H1 (cell line): ENCODE results near the gene BAD. TPM values are rescaled to one million over a fixed set of nuclear protein-coding genes. Genes with fewer than 3 reads are reported as not detected.
A peak's percentile ranks its signal among the peaks of the same experiment; 100 is the strongest.

Experiments
- CTCF ChIA-PET: fragments of 300-600 bp; sonication (Branson Sonifier 250); formaldehyde crosslinking; loops from one replicate; lab custom pipeline; 2021; ENCODE audit not compliant: partially characterized antibody; lab: Charles Lee
- POLR2A ChIA-PET: fragments of 300-600 bp; sonication (Branson Sonifier 250); formaldehyde crosslinking; loops from one replicate; lab custom pipeline; 2021; ENCODE audit warnings: inconsistent platforms; ENCODE audit not compliant: partially characterized antibody; lab: Charles Lee
- DNase-seq, 2 experiments: peaks; one replicate each; pipeline versions ENCODE4 v3.0.0 to v3.0.0-alpha.2; 2010 to 2022; ENCODE audit warnings: low spot score in 2 of 2, low read depth in 1 of 2, mixed read lengths in 1 of 2
- FAIRE-seq: peaks from 2 replicates; lab custom pipeline; 2011; peaks lifted over from hg19 to GRCh38; lab: Jason Lieb, UNC
- H2AFZ ChIP-seq: 2 replicates; pipeline ENCODE4 v1.8.1; 2012; ENCODE audit warnings: low read length, inconsistent platforms
- H2AK5ac ChIP-seq: 2 replicates; pipeline ENCODE4 v1.6.1; 2013; ENCODE audit warnings: low read depth, low read length
- H2BK120ac ChIP-seq: replicated peaks from 2 replicates; pipeline ENCODE3; 2013; ENCODE audit warnings: low read depth, low read length, inconsistent platforms
- H2BK12ac ChIP-seq: 2 replicates; pipeline ENCODE4 v1.6.1; 2013; ENCODE audit warnings: low read depth, low read length
- H2BK15ac ChIP-seq: 2 replicates; pipeline ENCODE4 v1.6.1; 2013; ENCODE audit warnings: low read length
- H2BK20ac ChIP-seq: 2 replicates; pipeline ENCODE4 v1.6.1; 2013; ENCODE audit warnings: low read length
- H2BK5ac ChIP-seq: 2 replicates; pipeline ENCODE4 v1.6.1; 2013; ENCODE audit warnings: low read depth, low read length
- H3K14ac ChIP-seq: 2 replicates; pipeline ENCODE4 v1.6.1; 2013; ENCODE audit warnings: inconsistent platforms; ENCODE audit not compliant: insufficient read length
- H3K18ac ChIP-seq: 2 replicates; pipeline ENCODE4 v1.6.1; 2013; ENCODE audit warnings: low read length; ENCODE audit errors: extremely low read depth
- H3K23ac ChIP-seq: 2 replicates; pipeline ENCODE4 v1.6.1; 2013; ENCODE audit warnings: inconsistent platforms; ENCODE audit not compliant: insufficient read length
- H3K23me2 ChIP-seq: 2 replicates; pipeline ENCODE4 v1.6.1; 2013; ENCODE audit warnings: low read depth, low read length
- H3K27ac ChIP-seq: 2 replicates; pipeline ENCODE4 v1.6.1; 2011; ENCODE audit warnings: low read depth, low read length, inconsistent platforms
- H3K27me3 ChIP-seq, 4 experiments: replicated peaks in 1 of 4; 1 replicate in 1 of 4; 2 replicates in 3 of 4; pipeline versions ENCODE4 v1.6.1 to v1.8.1; 2011 to 2013; ENCODE audit warnings: low read length in 3 of 4, mild to moderate bottlenecking in 3 of 4, inconsistent platforms in 2 of 4, mixed read lengths in 2 of 4, moderate library complexity in 1 of 4; ENCODE audit not compliant: control insufficient read depth in 3 of 4, insufficient read depth in 3 of 4; ENCODE audit errors: extremely low read depth in 1 of 4
- H3K36me3 ChIP-seq, 4 experiments: 2 replicates each; pipeline versions ENCODE4 v1.6.1 to v1.8.1; 2011 to 2013; ENCODE audit warnings: mild to moderate bottlenecking in 4 of 4, low read length in 3 of 4, moderate library complexity in 2 of 4, control low read depth in 1 of 4, inconsistent platforms in 1 of 4; ENCODE audit not compliant: insufficient read depth in 4 of 4, control insufficient read depth in 2 of 4
- H3K4ac ChIP-seq: replicated peaks from 2 replicates; pipeline ENCODE3; 2013; ENCODE audit warnings: low read length, low read depth, mixed read lengths, inconsistent platforms; ENCODE audit not compliant: insufficient read length
- H3K4me1 ChIP-seq, 4 experiments: replicated peaks in 1 of 4; 1 replicate in 1 of 4; 2 replicates in 3 of 4; pipeline versions ENCODE4 v1.6.1 to v1.8.1; 2011 to 2013; ENCODE audit warnings: low read length in 3 of 4, inconsistent platforms in 2 of 4, mixed read lengths in 1 of 4; ENCODE audit not compliant: insufficient read depth in 4 of 4, control insufficient read depth in 3 of 4
- H3K4me2 ChIP-seq, 2 experiments: 2 replicates each; pipeline versions ENCODE4 v1.6.1 to v1.8.1; 2011 to 2013; ENCODE audit warnings: low read depth in 2 of 2, low read length in 2 of 2, control low read depth in 1 of 2, inconsistent platforms in 1 of 2, mild to moderate bottlenecking in 1 of 2; ENCODE audit not compliant: insufficient read depth in 1 of 2
- H3K4me3 ChIP-seq, 4 experiments: fragments of 200-600, 300-600 bp in 1 of 4; sonication (generic), shearing (Covaris generic), sonication (Bioruptor Twin) in 1 of 4; 2 replicates each; pipeline versions ENCODE4 v1.5.1 to v1.8.1; 2011 to 2016; ENCODE audit warnings: low read length in 4 of 4, low read depth in 3 of 4, control low read depth in 2 of 4, inconsistent platforms in 2 of 4, mild to moderate bottlenecking in 2 of 4, mixed read lengths in 1 of 4, moderate library complexity in 1 of 4; ENCODE audit not compliant: insufficient read depth in 2 of 4; ENCODE audit errors: extremely low read depth in 1 of 4
- H3K56ac ChIP-seq: replicated peaks from 2 replicates; pipeline ENCODE3; 2013; ENCODE audit warnings: low read depth, mild to moderate bottlenecking, mixed read lengths, low read length, inconsistent platforms; ENCODE audit not compliant: insufficient read length
- H3K79me1 ChIP-seq: 2 replicates; pipeline ENCODE4 v1.6.1; 2013; ENCODE audit warnings: low read depth, low read length, control low read depth
- H3K79me2 ChIP-seq, 2 experiments: 2 replicates each; pipeline versions ENCODE4 v1.6.1 to v1.8.1; 2012 to 2013; ENCODE audit warnings: low read length in 2 of 2, mild to moderate bottlenecking in 2 of 2, inconsistent platforms in 1 of 2; ENCODE audit not compliant: insufficient read depth in 2 of 2, control insufficient read depth in 1 of 2
- H3K9ac ChIP-seq, 4 experiments: replicated peaks in 1 of 4; 1 replicate in 1 of 4; 2 replicates in 3 of 4; pipeline versions ENCODE4 v1.6.1 to v1.8.1; 2011 to 2013; ENCODE audit warnings: low read depth in 3 of 4, low read length in 3 of 4, control low read depth in 2 of 4, mild to moderate bottlenecking in 2 of 4, moderate library complexity in 2 of 4, inconsistent platforms in 1 of 4; ENCODE audit errors: extremely low read depth in 1 of 4
- H3K9me3 ChIP-seq, 2 experiments: 2 replicates each; pipeline versions ENCODE4 v1.6.1 to v1.8.1; 2012 to 2013; ENCODE audit warnings: mild to moderate bottlenecking in 2 of 2, moderate library complexity in 2 of 2, control low read depth in 1 of 2, inconsistent platforms in 1 of 2, low read depth in 1 of 2, low read length in 1 of 2, mixed read lengths in 1 of 2; ENCODE audit not compliant: insufficient read depth in 2 of 2
- H4K20me1 ChIP-seq, 2 experiments: replicated peaks in 1 of 2; 2 replicates each; pipeline versions ENCODE3 to v1.8.1; 2011 to 2013; ENCODE audit warnings: inconsistent platforms in 2 of 2, low read length in 2 of 2, mild to moderate bottlenecking in 1 of 2; ENCODE audit not compliant: insufficient read depth in 2 of 2, control insufficient read depth in 1 of 2
- H4K5ac ChIP-seq: 2 replicates; pipeline ENCODE4 v1.6.1; 2013; ENCODE audit warnings: low read length, low read depth, mixed read lengths, inconsistent platforms; ENCODE audit not compliant: insufficient read length
- H4K8ac ChIP-seq: 2 replicates; pipeline ENCODE4 v1.8.0; 2013; ENCODE audit warnings: mild to moderate bottlenecking, moderate library complexity, low read length, inconsistent platforms; ENCODE audit not compliant: insufficient read depth; ENCODE audit errors: extremely low read depth
- H4K91ac ChIP-seq: replicated peaks from 2 replicates; pipeline ENCODE3; 2013; ENCODE audit warnings: low read length, mixed read lengths, inconsistent platforms; ENCODE audit not compliant: insufficient read length
- ASH2L ChIP-seq: fragments of 200-600, 300-600 bp; sonication (generic); IDR thresholded peaks from one replicate; pipeline ENCODE4 v1.7.1; 2017; ENCODE audit warnings: low read length
- CBX8 ChIP-seq: fragments of 300-800, 300-1000 bp; sonication (generic); IDR thresholded peaks from 2 replicates; pipeline ENCODE4 v1.7.1; 2016; ENCODE audit warnings: low read depth, low read length, borderline replicate concordance
- JUND ChIP-seq: IDR thresholded peaks from 2 replicates; pipeline ENCODE4 v1.6.1; 2011; ENCODE audit warnings: mild to moderate bottlenecking, improper control_type of control experiment, low read length
- MAFK ChIP-seq: IDR thresholded peaks from 2 replicates; pipeline ENCODE4 v1.6.1; 2012; ENCODE audit warnings: low read depth, mild to moderate bottlenecking, improper control_type of control experiment, low read length
- RAD21 ChIP-seq, 2 experiments: IDR thresholded peaks in 1 of 2; conservative IDR thresholded peaks in 1 of 2; 2 replicates each; pipeline ENCODE4 v1.6.1; 2011; ENCODE audit warnings: low read depth in 2 of 2, low read length in 2 of 2, improper control_type of control experiment in 1 of 2, inconsistent platforms in 1 of 2, mild to moderate bottlenecking in 1 of 2, moderate library complexity in 1 of 2
- RXRA ChIP-seq: IDR thresholded peaks from 2 replicates; pipeline ENCODE4 v1.6.1; 2011; ENCODE audit warnings: low read depth, mild to moderate bottlenecking, low read length, moderate library complexity; ENCODE audit not compliant: insufficient read depth
- SIX5 ChIP-seq: IDR thresholded peaks from 2 replicates; pipeline ENCODE4 v1.6.1; 2011; ENCODE audit warnings: mild to moderate bottlenecking, low read depth, low read length
- SP2 ChIP-seq: IDR thresholded peaks from 2 replicates; pipeline ENCODE4 v1.6.1; 2012; ENCODE audit warnings: mild to moderate bottlenecking, low read length, inconsistent platforms
- SRF ChIP-seq: IDR thresholded peaks from 2 replicates; pipeline ENCODE4 v1.6.1; 2011; ENCODE audit warnings: mild to moderate bottlenecking, low read depth, low read length, moderate library complexity
- TAF7 ChIP-seq: optimal IDR thresholded peaks from 2 replicates; pipeline ENCODE3; 2011; ENCODE audit warnings: low read depth, mild to moderate bottlenecking, inconsistent platforms, low read length, moderate library complexity, borderline replicate concordance
- WGBS, 2 experiments: shearing (Covaris generic) in 1 of 2; methylation state at CpG; one replicate each; pipeline versions ENCODE4 v1.1.6 to v1.1.7; 2013 to 2015; ENCODE audit warnings: low lambda C conversion rate in 2 of 2, mixed read lengths in 2 of 2, inconsistent platforms in 1 of 2, low coverage in 1 of 2, missing lambda C conversion rate in 1 of 2; ENCODE audit not compliant: insufficient replicate concordance in 2 of 2, insufficient coverage in 1 of 2, insufficient read length in 1 of 2; ENCODE audit errors: extremely low coverage in 1 of 2, missing lambda C conversion rate in 1 of 2; 5-methylcytosine and 5-hydroxymethylcytosine counted together
- polyA plus RNA-seq, 7 experiments: library from polyadenylated mRNA; depleted of rRNA in 3 of 7; stranded (reverse) in 5 of 7; unstranded in 2 of 7; fragments of >200 nt in 5 of 7; fragments of 200-250 nt in 2 of 7; gene quantifications; 1 replicate in 5 of 7; 2 replicates in 1 of 7; 4 replicates in 1 of 7; pipeline versions ENCODE4 v1.2.1 to v1.2.3, GENCODE V29; 2011 to 2013; ENCODE audit warnings: missing spikeins in 2 of 7, mixed read lengths in 2 of 7
- total RNA-seq: library from RNA; stranded (reverse); fragmentation: NEBNext Ultra II Directional; extraction: Animal tissue kit (Norgen Biotek cat#: 25700); gene quantifications from 2 replicates; pipeline ENCODE4 v1.2.1, GENCODE V29; 2021
- TF ChIP-seq, protein P1 (sequence below): IDR thresholded peaks from 2 replicates; pipeline ENCODE4 v1.6.1; 2011; ENCODE audit warnings: low read length, improper control_type of control experiment

BAD gene
- total and polyA plus RNA-seq, 2 of the 8 experiments (the other 6 are each of a cell fraction or from before 2014, with no cell fraction given), result 23.1 to 33.7 TPM

DNA sequence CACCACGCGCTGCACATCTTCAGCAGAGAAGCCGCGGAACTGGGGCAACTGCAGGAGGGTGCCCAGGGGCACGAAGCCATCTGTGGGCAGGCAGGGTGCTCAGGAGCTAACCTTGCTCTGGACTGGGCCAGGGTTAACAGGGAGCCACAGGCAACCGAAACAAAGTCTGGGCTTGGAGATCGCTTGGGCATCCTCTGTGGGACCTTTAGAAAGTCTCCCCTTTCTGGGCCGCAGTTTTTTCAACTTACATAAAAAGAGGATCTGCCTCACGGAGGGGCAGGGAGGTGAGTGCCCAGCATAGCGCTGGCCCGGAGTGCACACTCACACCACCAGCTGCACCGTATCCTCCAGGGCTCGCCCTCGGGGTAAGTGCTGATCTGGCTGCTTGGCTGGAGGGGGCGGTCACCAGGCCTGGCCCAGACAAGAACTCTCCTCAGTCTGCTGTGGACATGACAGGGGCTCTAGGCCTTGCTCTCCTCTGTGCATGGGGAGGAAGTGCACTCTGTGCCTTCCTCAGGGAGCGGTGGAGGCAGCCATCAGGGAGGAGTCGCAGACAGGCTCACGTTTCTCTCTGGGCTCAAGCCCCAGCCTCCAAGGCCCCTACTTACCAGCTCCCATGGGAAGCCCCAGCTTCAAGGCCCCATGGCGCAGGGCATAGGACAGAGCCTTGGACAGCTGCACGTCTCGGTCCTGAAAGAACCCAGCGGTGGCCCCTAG lies 59.4 kb downstream of the BAD start:
- peaks cover 0 to 23% (median 14%) of the 10 kb centered on the region in 4 experiments; a peak in 6 of 7 replicates for H3K4me1 ChIP-seq
- H4K91ac ChIP-seq, result no peak overlapping the region
- H3K36me3 ChIP-seq, result peaks cover 0 to 9% (median 5%) of the 10 kb centered on the region in 4 experiments; a peak in 4 of 8 replicates
- H3K9ac ChIP-seq, result no peak overlapping the region
- peak overlapping the region; percentile 95 for H2BK5ac ChIP-seq
- peak overlapping the region; percentile 63 to 90 (median 84) for H3K4me3 ChIP-seq
- H2AK5ac ChIP-seq, result no peak overlapping the region
- H2BK120ac ChIP-seq, result no peak overlapping the region
- no peak overlapping the region for H3K56ac ChIP-seq
- H2BK15ac ChIP-seq, result peak overlapping the region; percentile 92; the same call in 1 of the 2 replicates
- H3K79me1 ChIP-seq, result no peaks in the 10 kb centered on the region
- H3K23me2 ChIP-seq, result peaks cover 10% of the 10 kb centered on the region; the same call in 1 of the 2 replicates
- no peaks in the 10 kb centered on the region for H3K9me3 ChIP-seq
- H4K5ac ChIP-seq, result no peak overlapping the region
- peak overlapping the region; percentile 72 to 93 for H3K4me2 ChIP-seq
- DNase-seq, result peak in 1 of 2 experiments; percentile 61
- WGBS, 2 experiments, result 81% methylated on average over 22 of the region's 22 CpGs; no CpG with 5 or more reads in 1 of the 2 experiments
- no peaks in the 10 kb centered on the region for H3K79me2 ChIP-seq
- no peak overlapping the region for H2BK20ac ChIP-seq
- H3K27me3 ChIP-seq, result no peaks in the 10 kb centered on the region
- peak overlapping the region; percentile 96; the same call in 1 of the 2 replicates for H3K18ac ChIP-seq
- no peak overlapping the region for H3K4ac ChIP-seq
- POLR2A ChIA-PET, result interaction anchor here (0.8 to 14.1 kb wide), 11 partner anchors 12 to 92 kb away, joined by 3 to 253 read pairs (median 9); partner anchors contain the start of genes FERMT3, FKBP2, PLCB3 and PPP1R14B
- no peak overlapping the region for H4K8ac ChIP-seq
- H3K23ac ChIP-seq, result no peak overlapping the region
- FAIRE-seq, result no peak
- no peak overlapping the region for H2BK12ac ChIP-seq
- CTCF ChIA-PET, result interaction anchor here (0.7 to 6.5 kb wide), 10 partner anchors 8 to 79 kb away, joined by 3 to 64 read pairs (median 6); partner anchors contain the start of genes FERMT3 and PLCB3
- H3K14ac ChIP-seq, result no peak overlapping the region
- no peak overlapping the region for H3K27ac ChIP-seq
- H2AFZ ChIP-seq, result no peak overlapping the region
- H4K20me1 ChIP-seq, result peaks cover under 1 to 9% of the 10 kb centered on the region in 2 experiments
- TF ChIP-seq RXRA (no peak), CBX8 (no peak), RAD21 (IDR thresholded peaks at IDR 0.05 in 1 of 2, conservative IDR thresholded peaks at IDR 0.05 in 1 of 2; ENCODE audit: low read depth in 2 of 2, low read length in 2 of 2) (no peak), TAF7 (no peak), MAFK (no peak), SP2 (no peak), JUND (no peak), ASH2L (no peak), SRF (no peak), SIX5 (no peak)
- TF ChIP-seq, protein P1, sequence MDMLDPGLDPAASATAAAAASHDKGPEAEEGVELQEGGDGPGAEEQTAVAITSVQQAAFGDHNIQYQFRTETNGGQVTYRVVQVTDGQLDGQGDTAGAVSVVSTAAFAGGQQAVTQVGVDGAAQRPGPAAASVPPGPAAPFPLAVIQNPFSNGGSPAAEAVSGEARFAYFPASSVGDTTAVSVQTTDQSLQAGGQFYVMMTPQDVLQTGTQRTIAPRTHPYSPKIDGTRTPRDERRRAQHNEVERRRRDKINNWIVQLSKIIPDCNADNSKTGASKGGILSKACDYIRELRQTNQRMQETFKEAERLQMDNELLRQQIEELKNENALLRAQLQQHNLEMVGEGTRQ, result no peak
